Measurements from ENCODE around the gene C14orf119.
A peak's percentile ranks its signal among the peaks of the same experiment; 100 is the strongest.

C14orf119 gene

GRCh38 chr14:23118506-23119362, 23.4 kb downstream of the C14orf119 start, which contains the start of gene CEBPE:
Gene CEBPE, minus strand, starts transcription at chr14:23119255. Its CDS starts 164 bp downstream, at chr14:23119091.
- ChIA-PET POLR2A (ENCODE audit: low non-redundant PET) (no interaction called here), CTCF (interaction anchor here (0.8 to 1.8 kb wide), 2 partner anchors 50 to 68 kb away, joined by 3 to 8 read pairs; no protein-coding TSS in a partner anchor)
- TF ChIP-seq CTCF (conservative IDR thresholded peaks at IDR 0.05; ENCODE audit: low read depth) = no peak
- DNase-seq (ENCODE audit: low spot score) = no peak
- H3K27ac ChIP-seq = peak within 1 kb of the TSS; percentile 22

- peak overlapping the region; percentile 22 for H3K27ac ChIP-seq
- no peak for DNase-seq (ENCODE audit: low spot score)
- POLR2A ChIA-PET (ENCODE audit: low non-redundant PET) = no interaction called here
- CTCF ChIA-PET = interaction anchor here (0.5 to 1.8 kb wide), 5 partner anchors 44 to 67 kb away, joined by 3 to 8 read pairs (median 3); partner anchors contain the start of gene SLC7A8
- no peak for TF ChIP-seq CTCF (conservative IDR thresholded peaks at IDR 0.05; ENCODE audit: low read depth)
Measured at GRCh38 chr14:23119363-23120327, 24.3 kb downstream of the C14orf119 start.

GRCh38 chr14:23120541-23121251, 25.4 kb downstream of the C14orf119 start:
- CTCF ChIA-PET = interaction anchor here (0.5 to 2.1 kb wide), 39 partner anchors 9 to 375 kb away, joined by 3 to 78 read pairs (median 5); partner anchors contain the start of genes ACIN1, C14orf119 and SLC7A8
- POLR2A ChIA-PET (ENCODE audit: low non-redundant PET) = no interaction called here
- DNase-seq (ENCODE audit: low spot score) = peak; percentile 82
- peak; percentile 99 for TF ChIP-seq CTCF (conservative IDR thresholded peaks at IDR 0.05; ENCODE audit: low read depth)
- H3K27ac ChIP-seq = peak overlapping the region; percentile 53

GRCh38 chr14:23121361-23121771, 26.1 kb downstream of the C14orf119 start:
- no peak for TF ChIP-seq CTCF (conservative IDR thresholded peaks at IDR 0.05; ENCODE audit: low read depth)
- CTCF ChIA-PET = interaction anchor here (0.6 to 2.1 kb wide), 17 partner anchors 9 to 987 kb away, joined by 3 to 78 read pairs (median 5); partner anchors contain the start of genes ACIN1, C14orf119 and SLC7A8
- DNase-seq (ENCODE audit: low spot score) = no peak
- H3K27ac ChIP-seq = peak overlapping the region; percentile 53
- POLR2A ChIA-PET (ENCODE audit: low non-redundant PET) = no interaction called here

GRCh38 chr14:23122086-23122485, 26.8 kb downstream of the C14orf119 start:
- no peak for TF ChIP-seq CTCF (conservative IDR thresholded peaks at IDR 0.05; ENCODE audit: low read depth)
- ChIA-PET CTCF (interaction anchor here (0.8 to 2.1 kb wide), 6 partner anchors 15 to 106 kb away, joined by 3 to 78 read pairs (median 6); partner anchors contain the start of gene SLC7A8), POLR2A (ENCODE audit: low non-redundant PET) (no interaction called here)
- DNase-seq (ENCODE audit: low spot score) = no peak
- peak overlapping the region; percentile 75 for H3K27ac ChIP-seq
